Measurements from ENCODE around the gene PACSIN2. TPM values are rescaled to one million over a fixed set of nuclear protein-coding genes. Genes with fewer than 3 reads are reported as not detected.

PACSIN2 gene
- total RNA-seq, 1 donor from 2014 or later = 95.5 TPM

GRCh38 chr22:43006016-43006505, 8.9 kb downstream of the PACSIN2 start:
- DNase-seq (ENCODE audit: low spot score in 2 of 2) = no peak
- no peaks in the 10 kb centered on the region for H3K36me3 ChIP-seq
- peaks cover 27 to 57% of the 10 kb centered on the region in 2 donors for H3K4me1 ChIP-seq
- TF ChIP-seq CTCF (IDR thresholded peaks at IDR 0.05) = no peak
- H3K4me3 ChIP-seq = no peak overlapping the region
- H3K27me3 ChIP-seq = no peaks in the 10 kb centered on the region
- H3K9me3 ChIP-seq = no peaks in the 10 kb centered on the region
- no peak overlapping the region for H3K27ac ChIP-seq
- intact Hi-C loops (cut with DNase I) = no loop called here

GRCh38 chr22:43005106-43005505, 9.8 kb downstream of the PACSIN2 start:
- H3K36me3 ChIP-seq = no peaks in the 10 kb centered on the region
- H3K9me3 ChIP-seq = no peaks in the 10 kb centered on the region
- no peak overlapping the region for H3K4me3 ChIP-seq
- H3K27ac ChIP-seq = peak overlapping the region in 1 of 2 donors; percentile 16
- TF ChIP-seq CTCF (IDR thresholded peaks at IDR 0.05) = no peak
- H3K4me1 ChIP-seq = peaks cover 35 to 66% of the 10 kb centered on the region in 2 donors
- intact Hi-C loops (cut with DNase I) = no loop called here
- H3K27me3 ChIP-seq = no peaks in the 10 kb centered on the region
- DNase-seq (ENCODE audit: low spot score in 2 of 2) = no peak

GRCh38 chr22:43004362-43005035, 10.4 kb downstream of the PACSIN2 start:
- H3K36me3 ChIP-seq = no peaks in the 10 kb centered on the region
- intact Hi-C loops (cut with DNase I) = no loop called here
- H3K27ac ChIP-seq = peak overlapping the region in 1 of 2 donors; percentile 4
- DNase-seq (ENCODE audit: low spot score in 2 of 2) = no peak
- H3K4me1 ChIP-seq = peaks cover 40 to 72% of the 10 kb centered on the region in 2 donors
- H3K27me3 ChIP-seq = no peaks in the 10 kb centered on the region
- no peaks in the 10 kb centered on the region for H3K9me3 ChIP-seq
- no peak for TF ChIP-seq CTCF (IDR thresholded peaks at IDR 0.05)
- no peak overlapping the region for H3K4me3 ChIP-seq

GRCh38 chr22:43002202-43002586, 12.8 kb downstream of the PACSIN2 start:
- Histone ChIP-seq H3K4me3 (peak overlapping the region in 1 of 2 donors; percentile 39), H3K27ac (peak overlapping the region; percentile 93), H3K36me3 (no peaks in the 10 kb centered on the region), H3K9me3 (no peaks in the 10 kb centered on the region), H3K27me3 (no peaks in the 10 kb centered on the region), H3K4me1 (peaks cover 31 to 76% of the 10 kb centered on the region in 2 donors)
- no peak for DNase-seq (ENCODE audit: low spot score in 2 of 2)
- intact Hi-C loops (cut with DNase I) = no loop called here
- TF ChIP-seq CTCF (IDR thresholded peaks at IDR 0.05) = no peak

GRCh38 chr22:43001271-43002201, 13.4 kb downstream of the PACSIN2 start:
- Histone ChIP-seq H3K4me1 (peaks cover 38 to 78% of the 10 kb centered on the region in 2 donors), H3K9me3 (no peaks in the 10 kb centered on the region), H3K27me3 (no peaks in the 10 kb centered on the region), H3K36me3 (no peaks in the 10 kb centered on the region), H3K27ac (peak overlapping the region; percentile 93), H3K4me3 (peak overlapping the region in 1 of 2 donors; percentile 39)
- intact Hi-C loops (cut with DNase I) = no loop called here
- no peak for TF ChIP-seq CTCF (IDR thresholded peaks at IDR 0.05)
- DNase-seq (ENCODE audit: low spot score in 2 of 2) = no peak

Data from ascending aorta (tissue), 2 donors.